ENCODE results near the gene KIAA0319L.

Gene KIAA0319L

DNA sequence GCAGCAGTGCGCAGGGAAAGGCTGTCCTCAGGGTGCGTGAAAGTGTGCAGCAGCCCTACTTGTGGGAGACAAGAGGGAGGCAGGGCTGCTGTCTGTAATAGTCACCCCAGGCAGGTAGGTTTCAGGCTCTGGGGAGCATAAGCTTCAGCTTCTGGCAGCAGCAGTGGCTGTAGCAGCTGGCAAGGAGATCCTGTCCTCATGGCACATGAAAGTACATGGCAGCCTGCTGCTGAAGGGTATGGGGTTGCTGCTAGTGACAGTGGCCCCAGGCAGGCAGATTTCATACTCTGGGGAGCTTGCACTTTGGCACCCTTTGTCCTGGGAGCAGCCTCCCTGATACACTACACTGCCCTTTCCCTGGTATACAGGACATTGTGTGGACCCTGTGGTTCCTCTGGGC, 26.3 kb downstream of the KIAA0319L start:
- no peak overlapping the region for H3K4me3 ChIP-seq (ENCODE audit: low read depth, low read length)
- TF ChIP-seq, protein P1, sequence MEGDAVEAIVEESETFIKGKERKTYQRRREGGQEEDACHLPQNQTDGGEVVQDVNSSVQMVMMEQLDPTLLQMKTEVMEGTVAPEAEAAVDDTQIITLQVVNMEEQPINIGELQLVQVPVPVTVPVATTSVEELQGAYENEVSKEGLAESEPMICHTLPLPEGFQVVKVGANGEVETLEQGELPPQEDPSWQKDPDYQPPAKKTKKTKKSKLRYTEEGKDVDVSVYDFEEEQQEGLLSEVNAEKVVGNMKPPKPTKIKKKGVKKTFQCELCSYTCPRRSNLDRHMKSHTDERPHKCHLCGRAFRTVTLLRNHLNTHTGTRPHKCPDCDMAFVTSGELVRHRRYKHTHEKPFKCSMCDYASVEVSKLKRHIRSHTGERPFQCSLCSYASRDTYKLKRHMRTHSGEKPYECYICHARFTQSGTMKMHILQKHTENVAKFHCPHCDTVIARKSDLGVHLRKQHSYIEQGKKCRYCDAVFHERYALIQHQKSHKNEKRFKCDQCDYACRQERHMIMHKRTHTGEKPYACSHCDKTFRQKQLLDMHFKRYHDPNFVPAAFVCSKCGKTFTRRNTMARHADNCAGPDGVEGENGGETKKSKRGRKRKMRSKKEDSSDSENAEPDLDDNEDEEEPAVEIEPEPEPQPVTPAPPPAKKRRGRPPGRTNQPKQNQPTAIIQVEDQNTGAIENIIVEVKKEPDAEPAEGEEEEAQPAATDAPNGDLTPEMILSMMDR (IDR thresholded peaks at IDR 0.05; ENCODE audit: low read depth, low read length, missing control alignments) = no peak
- in situ Hi-C loops (cut with HindIII; ENCODE audit: low sequenced_read_pairs) = loop anchor here (10.0 kb wide), 1 partner anchor 76 kb away; no protein-coding TSS in a partner anchor
- no peak for DNase-seq (ENCODE audit: low read depth)

DNA sequence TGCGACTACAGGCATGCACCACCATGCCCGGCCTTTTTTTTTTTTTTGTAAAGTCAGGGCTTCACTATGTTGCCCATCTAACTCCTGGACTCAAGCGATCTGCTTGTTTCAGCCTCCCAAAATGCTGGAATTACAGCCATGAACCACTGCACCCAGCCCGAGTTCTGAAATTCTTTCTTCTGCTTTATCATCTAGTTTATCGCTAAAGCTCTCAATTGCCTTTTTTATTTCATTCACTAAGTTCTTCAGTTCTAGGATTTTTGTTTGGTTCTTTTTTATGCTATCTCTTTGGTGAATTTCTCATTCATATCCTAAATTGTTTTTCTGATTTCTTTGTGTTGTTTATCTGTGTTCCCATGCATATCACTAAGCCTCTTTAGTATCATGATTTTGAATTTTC, 27.0 kb downstream of the KIAA0319L start:
- no peak for DNase-seq (ENCODE audit: low read depth)
- H3K4me3 ChIP-seq (ENCODE audit: low read depth, low read length) = no peak overlapping the region
- in situ Hi-C loops (cut with HindIII; ENCODE audit: low sequenced_read_pairs) = loop anchor here (10.0 kb wide), 1 partner anchor 75 kb away; no protein-coding TSS in a partner anchor
- TF ChIP-seq, protein P1 (IDR thresholded peaks at IDR 0.05; ENCODE audit: low read depth, low read length, missing control alignments) = no peak

DNA sequence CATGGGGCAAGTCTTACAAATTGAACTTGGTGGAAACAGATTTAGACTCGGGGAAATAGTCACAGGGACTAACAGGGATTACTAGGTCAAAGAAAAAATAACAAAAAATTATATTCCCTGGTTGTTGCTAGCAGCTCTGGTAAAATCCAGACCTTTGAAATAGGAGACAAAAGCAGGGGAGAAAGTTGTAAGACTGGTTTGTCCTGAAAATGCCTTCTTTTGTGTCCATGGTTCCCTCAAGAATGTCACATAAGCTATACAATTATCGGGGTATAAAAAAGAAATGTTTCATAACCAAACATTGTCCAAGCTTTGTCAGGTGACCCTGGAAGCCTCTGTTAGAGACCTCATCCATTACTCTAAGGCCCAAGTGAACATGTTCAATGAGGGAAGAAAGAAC, 33.1 kb downstream of the KIAA0319L start:
- no peak for DNase-seq (ENCODE audit: low read depth)
- no peak overlapping the region for H3K4me3 ChIP-seq (ENCODE audit: low read depth, low read length)
- TF ChIP-seq, protein P1 (IDR thresholded peaks at IDR 0.05; ENCODE audit: low read depth, low read length, missing control alignments) = no peak
- in situ Hi-C loops (cut with HindIII; ENCODE audit: low sequenced_read_pairs) = no loop called here

DNA sequence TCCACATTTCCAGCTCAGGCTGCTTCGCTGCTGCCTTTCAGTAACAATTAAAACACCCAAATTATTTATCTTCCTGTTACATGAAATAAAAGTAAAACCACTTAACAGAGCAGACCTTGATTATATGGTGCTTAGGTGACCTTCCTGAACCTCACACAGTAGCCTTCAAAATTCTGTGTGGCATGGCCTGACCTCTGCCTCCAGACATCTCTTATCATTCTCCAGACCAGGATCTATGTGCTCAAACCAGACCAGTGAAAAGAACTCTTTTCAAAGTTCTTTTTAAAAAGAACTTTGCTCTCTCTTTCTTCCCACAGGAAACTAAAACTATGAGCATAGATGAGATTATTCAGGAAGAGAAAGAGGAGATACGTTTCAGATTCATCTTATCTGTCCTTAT, 37.8 kb downstream of the KIAA0319L start:
- no peak for DNase-seq (ENCODE audit: low read depth)
- no peak overlapping the region for H3K4me3 ChIP-seq (ENCODE audit: low read depth, low read length)
- TF ChIP-seq, protein P1 (IDR thresholded peaks at IDR 0.05; ENCODE audit: low read depth, low read length, missing control alignments) = no peak
- in situ Hi-C loops (cut with HindIII; ENCODE audit: low sequenced_read_pairs) = no loop called here

DNA sequence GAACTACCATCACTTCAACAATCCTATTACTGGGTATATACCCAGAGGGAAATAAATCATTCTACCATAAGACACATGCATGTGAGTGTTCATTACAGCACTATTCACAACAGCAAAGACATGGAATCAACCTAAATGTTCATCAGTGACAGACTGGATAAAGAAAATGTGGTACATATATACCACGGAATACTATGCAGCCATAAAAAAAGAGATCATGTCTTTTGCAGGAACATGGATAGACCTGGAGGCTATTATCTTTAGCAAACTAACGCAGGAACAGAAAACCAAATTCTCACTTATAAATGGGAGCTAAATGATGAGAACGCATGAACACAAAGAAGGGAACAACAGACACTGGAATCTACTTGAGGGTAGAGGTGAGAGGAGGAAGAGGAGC, 39.0 kb downstream of the KIAA0319L start:
- in situ Hi-C loops (cut with HindIII; ENCODE audit: low sequenced_read_pairs) = no loop called here
- H3K4me3 ChIP-seq (ENCODE audit: low read depth, low read length) = no peak overlapping the region
- DNase-seq (ENCODE audit: low read depth) = no peak
- TF ChIP-seq, protein P1 (IDR thresholded peaks at IDR 0.05; ENCODE audit: low read depth, low read length, missing control alignments) = no peak

DNA sequence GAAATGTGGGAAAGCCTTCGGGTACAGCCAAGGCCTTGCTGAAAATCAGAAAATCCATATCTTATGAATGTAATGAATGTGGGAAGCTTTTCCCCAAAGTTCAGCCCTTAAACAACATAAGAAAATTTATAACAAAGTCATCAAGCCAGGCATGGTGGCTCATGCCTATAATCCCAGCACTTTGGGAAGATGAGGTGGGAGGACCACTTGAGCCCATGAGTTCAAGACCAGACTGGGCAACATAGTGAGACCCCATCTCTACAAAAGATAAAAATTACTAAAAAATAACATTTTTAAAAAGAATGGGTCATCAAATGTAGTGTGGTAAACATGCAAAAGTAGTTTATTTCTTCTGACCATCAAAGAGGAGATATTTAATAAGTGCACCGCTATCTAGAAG, 45.9 kb downstream of the KIAA0319L start:
- in situ Hi-C loops (cut with HindIII; ENCODE audit: low sequenced_read_pairs) = no loop called here

More for the DNA sequence above, 45.9 kb downstream of the KIAA0319L start:
- TF ChIP-seq, protein P1 (IDR thresholded peaks at IDR 0.05; ENCODE audit: low read depth, low read length, missing control alignments) = no peak
- no peak overlapping the region for H3K4me3 ChIP-seq (ENCODE audit: low read depth, low read length)
- DNase-seq (ENCODE audit: low read depth) = no peak
